ENCODE measurements around the gene ERICH2. TPM values are rescaled to one million over a fixed set of nuclear protein-coding genes. Genes with fewer than 3 reads are reported as not detected.

ERICH2 gene
- total RNA-seq, 1 donor from 2014 or later, result not detected

GRCh38 chr2:170736628-170737027 is 33.5 kb upstream of the ERICH2 start:
- H3K27ac ChIP-seq, result no peak overlapping the region
- no peak for TF ChIP-seq CTCF (IDR thresholded peaks at IDR 0.05)
- intact Hi-C loops (cut with DNase I), result no loop called here
- no peaks in the 10 kb centered on the region for H3K4me1 ChIP-seq
- H3K27me3 ChIP-seq, result no peaks in the 10 kb centered on the region
- DNase-seq (ENCODE audit: low spot score in 2 of 2), result no peak
- H3K36me3 ChIP-seq, result no peaks in the 10 kb centered on the region
- H3K9me3 ChIP-seq, result no peaks in the 10 kb centered on the region
- no peak overlapping the region for H3K4me3 ChIP-seq

- no peak for TF ChIP-seq CTCF (IDR thresholded peaks at IDR 0.05)
- no peak for DNase-seq (ENCODE audit: low spot score in 2 of 2)
- intact Hi-C loops (cut with DNase I), result no loop called here
- Histone ChIP-seq H3K27me3 (no peaks in the 10 kb centered on the region), H3K4me1 (no peaks in the 10 kb centered on the region), H3K9me3 (no peaks in the 10 kb centered on the region), H3K27ac (no peak overlapping the region), H3K36me3 (no peaks in the 10 kb centered on the region), H3K4me3 (no peak overlapping the region)
Measured at GRCh38 chr2:170737406-170737805, 32.8 kb upstream of the ERICH2 start.

GRCh38 chr2:170737821-170738220 is 32.4 kb upstream of the ERICH2 start:
- Histone ChIP-seq H3K27me3 (no peaks in the 10 kb centered on the region), H3K4me3 (no peak overlapping the region), H3K36me3 (no peaks in the 10 kb centered on the region), H3K4me1 (no peaks in the 10 kb centered on the region), H3K9me3 (no peaks in the 10 kb centered on the region), H3K27ac (no peak overlapping the region)
- no peak for TF ChIP-seq CTCF (IDR thresholded peaks at IDR 0.05)
- DNase-seq (ENCODE audit: low spot score in 2 of 2), result no peak
- intact Hi-C loops (cut with DNase I), result no loop called here

- H3K36me3 ChIP-seq, result no peaks in the 10 kb centered on the region
- no peak overlapping the region for H3K4me3 ChIP-seq
- intact Hi-C loops (cut with DNase I), result no loop called here
- H3K9me3 ChIP-seq, result no peaks in the 10 kb centered on the region
- H3K4me1 ChIP-seq, result no peaks in the 10 kb centered on the region
- H3K27ac ChIP-seq, result no peak overlapping the region
- no peaks in the 10 kb centered on the region for H3K27me3 ChIP-seq
- no peak for TF ChIP-seq CTCF (IDR thresholded peaks at IDR 0.05)
- DNase-seq (ENCODE audit: low spot score in 2 of 2), result no peak
Measured at GRCh38 chr2:170739048-170739447, 31.1 kb upstream of the ERICH2 start.

- H3K4me3 ChIP-seq, result no peak overlapping the region
- no peaks in the 10 kb centered on the region for H3K27me3 ChIP-seq
- intact Hi-C loops (cut with DNase I), result no loop called here
- H3K36me3 ChIP-seq, result no peaks in the 10 kb centered on the region
- no peak for DNase-seq (ENCODE audit: low spot score in 2 of 2)
- H3K9me3 ChIP-seq, result no peaks in the 10 kb centered on the region
- no peak for TF ChIP-seq CTCF (IDR thresholded peaks at IDR 0.05)
- H3K27ac ChIP-seq, result no peak overlapping the region
- no peaks in the 10 kb centered on the region for H3K4me1 ChIP-seq
Measured at GRCh38 chr2:170739507-170740046, 30.6 kb upstream of the ERICH2 start.

- DNase-seq (ENCODE audit: low spot score in 2 of 2), result no peak
- Histone ChIP-seq H3K36me3 (no peaks in the 10 kb centered on the region), H3K27ac (no peak overlapping the region), H3K9me3 (no peaks in the 10 kb centered on the region), H3K4me1 (no peaks in the 10 kb centered on the region), H3K27me3 (no peaks in the 10 kb centered on the region), H3K4me3 (no peak overlapping the region)
- intact Hi-C loops (cut with DNase I), result no loop called here
- TF ChIP-seq CTCF (IDR thresholded peaks at IDR 0.05), result no peak
Measured at GRCh38 chr2:170740660-170741059, 29.5 kb upstream of the ERICH2 start.

All from ascending aorta (tissue), 2 donors.